ENCODE measurements around the gene BLVRA. TPM values are rescaled to one million over a fixed set of nuclear protein-coding genes. Genes with fewer than 3 reads are reported as not detected.

Gene BLVRA
- total RNA-seq, 1 experiment from 2014 or later: 29.7 TPM

- no peak for DNase-seq (ENCODE audit: low read depth, low spot score)
- H3K9ac ChIP-seq (ENCODE audit: low read length): no peak overlapping the region
- no peaks in the 10 kb centered on the region for H3K27me3 ChIP-seq (ENCODE audit: insufficient read depth, low read length)
- ATAC-seq: no peak
- RAD21 ChIA-PET (ENCODE audit: low non-redundant PET in 1 of 2, low total read pairs in 2 of 2, uncharacterized antibody in 2 of 2, unreplicated experiment in 2 of 2): no interaction called here
- H3K9me3 ChIP-seq (ENCODE audit: control insufficient read depth in 1 of 2, insufficient read depth in 1 of 2, low read depth in 1 of 2, low read length in 2 of 2): no peaks in the 10 kb centered on the region
- CTCF ChIA-PET: no interaction called here
- no peak overlapping the region for H3K27ac ChIP-seq (ENCODE audit: low read depth, low read length)
- BruUV-seq (replicated peaks): no TSS peak
- intact Hi-C loops (cut with micrococcal nuclease): no loop called here
- H3K36me3 ChIP-seq (ENCODE audit: control insufficient read depth in 1 of 2, insufficient read depth in 2 of 2, low read length in 2 of 2): no peaks in the 10 kb centered on the region
- POLR2A ChIA-PET: no interaction called here
- no peaks in the 10 kb centered on the region for H3K4me1 ChIP-seq (ENCODE audit: control insufficient read depth in 1 of 2, insufficient read depth in 2 of 2, low read length in 2 of 2)
- H2AFZ ChIP-seq (ENCODE audit: low read depth, low read length, poor library complexity, severe bottlenecking): no peak overlapping the region
- no peaks in the 10 kb centered on the region for H3K9me2 ChIP-seq (ENCODE audit: insufficient read depth)
- TF ChIP-seq POLR2AphosphoS5 (IDR thresholded peaks at IDR 0.05; ENCODE audit: low read depth, low read length) (no peak), FOSL1 (IDR thresholded peaks at IDR 0.05; ENCODE audit: low read depth) (no peak), REST (IDR thresholded peaks at IDR 0.05; ENCODE audit: low read depth) (no peak), RAD21 (IDR thresholded peaks at IDR 0.05; ENCODE audit: low read depth) (no peak), JUND (IDR thresholded peaks at IDR 0.05) (no peak), CBX3 (IDR thresholded peaks at IDR 0.05; ENCODE audit: low read depth) (no peak), EZH2 (IDR thresholded peaks at IDR 0.05) (no peak), POLR2A (IDR thresholded peaks at IDR 0.05; ENCODE audit: borderline replicate concordance, extremely low read depth, insufficient read depth, insufficient read length) (no peak), SP1 (IDR thresholded peaks at IDR 0.05; ENCODE audit: low read depth) (no peak), TCF7L2 (IDR thresholded peaks at IDR 0.05; ENCODE audit: borderline replicate concordance, extremely low read depth, insufficient read depth, insufficient read length) (no peak)
- TF ChIP-seq, protein P1, sequence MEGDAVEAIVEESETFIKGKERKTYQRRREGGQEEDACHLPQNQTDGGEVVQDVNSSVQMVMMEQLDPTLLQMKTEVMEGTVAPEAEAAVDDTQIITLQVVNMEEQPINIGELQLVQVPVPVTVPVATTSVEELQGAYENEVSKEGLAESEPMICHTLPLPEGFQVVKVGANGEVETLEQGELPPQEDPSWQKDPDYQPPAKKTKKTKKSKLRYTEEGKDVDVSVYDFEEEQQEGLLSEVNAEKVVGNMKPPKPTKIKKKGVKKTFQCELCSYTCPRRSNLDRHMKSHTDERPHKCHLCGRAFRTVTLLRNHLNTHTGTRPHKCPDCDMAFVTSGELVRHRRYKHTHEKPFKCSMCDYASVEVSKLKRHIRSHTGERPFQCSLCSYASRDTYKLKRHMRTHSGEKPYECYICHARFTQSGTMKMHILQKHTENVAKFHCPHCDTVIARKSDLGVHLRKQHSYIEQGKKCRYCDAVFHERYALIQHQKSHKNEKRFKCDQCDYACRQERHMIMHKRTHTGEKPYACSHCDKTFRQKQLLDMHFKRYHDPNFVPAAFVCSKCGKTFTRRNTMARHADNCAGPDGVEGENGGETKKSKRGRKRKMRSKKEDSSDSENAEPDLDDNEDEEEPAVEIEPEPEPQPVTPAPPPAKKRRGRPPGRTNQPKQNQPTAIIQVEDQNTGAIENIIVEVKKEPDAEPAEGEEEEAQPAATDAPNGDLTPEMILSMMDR (IDR thresholded peaks at IDR 0.05 in 2 of 3, conservative IDR thresholded peaks at IDR 0.05 in 1 of 3; ENCODE audit: borderline replicate concordance in 1 of 3, insufficient read depth in 1 of 3, low read depth in 2 of 3, low read length in 2 of 3): no peak
- H3K79me2 ChIP-seq (ENCODE audit: insufficient read depth, low read length): no peaks in the 10 kb centered on the region
- no peak overlapping the region for H3K4me2 ChIP-seq (ENCODE audit: low read length)
- H3K4me3 ChIP-seq (replicated peaks in 1 of 2; ENCODE audit: low read depth in 1 of 2, low read length in 2 of 2): no peak overlapping the region
- no peaks in the 10 kb centered on the region for H4K20me1 ChIP-seq (ENCODE audit: insufficient read depth)
Observed at GRCh38 chr7:43856316-43856715, 97.8 kb downstream of the BLVRA start.

Other genes starting within 250 kb of the BLVRA start
- 14.8 TPM for gene STK17A, start 175.6 kb upstream of the BLVRA start, total RNA-seq (2021; ENCODE audit: unreplicated experiment)
- gene COA1, start 29.2 kb upstream of the BLVRA start, total RNA-seq (2021; ENCODE audit: unreplicated experiment): 78.5 TPM
- 156 TPM for gene MRPS24, start 110.8 kb downstream of the BLVRA start, total RNA-seq (2021; ENCODE audit: unreplicated experiment)
- 28.0 TPM for gene URGCP, start 147.9 kb downstream of the BLVRA start, total RNA-seq (2021; ENCODE audit: unreplicated experiment)
- gene UBE2D4, start 167.8 kb downstream of the BLVRA start, total RNA-seq (2021; ENCODE audit: unreplicated experiment): 12.9 TPM
- not detected for gene SPDYE1, start 239.2 kb downstream of the BLVRA start, total RNA-seq (2021; ENCODE audit: unreplicated experiment)

Data from HCT116 (cell line).